Stimulated activated naive CD4-positive, alpha-beta T cell treated with Interleukin-2 at 50 U/mL for 16 hours (primary cell): ENCODE results near the gene CHD9.
"Not testable (repeated sequence)": the region's sequence is repeated elsewhere in the genome, so short reads cannot be mapped to it uniquely, and the experiment has no call there.

Experiments used
- DNase-seq: peaks from one replicate; lab custom pipeline; 2025; lab: John Stamatoyannopoulos, UW

The CHD9 gene

DNA sequence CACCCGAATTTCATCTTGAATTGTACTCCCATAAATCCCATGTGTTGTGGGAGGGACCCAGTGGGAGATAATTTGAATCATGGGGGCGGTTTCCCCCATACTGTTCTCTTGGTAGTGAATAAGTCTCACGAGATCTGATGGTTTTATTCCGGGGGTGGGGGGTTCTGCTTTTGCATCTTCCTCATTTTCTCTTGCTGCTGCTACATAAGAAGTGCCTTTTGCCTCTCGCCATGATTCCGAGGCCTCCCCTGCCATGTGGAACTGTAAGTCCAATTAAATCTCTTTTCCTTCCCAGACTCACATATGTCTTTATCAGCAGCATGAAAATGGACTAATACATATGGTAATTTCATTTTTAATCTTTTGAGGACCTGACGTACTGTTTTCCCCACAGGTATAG lies 20.7 kb downstream of the CHD9 start:
- not testable (repeated sequence) for DNase-seq

DNA sequence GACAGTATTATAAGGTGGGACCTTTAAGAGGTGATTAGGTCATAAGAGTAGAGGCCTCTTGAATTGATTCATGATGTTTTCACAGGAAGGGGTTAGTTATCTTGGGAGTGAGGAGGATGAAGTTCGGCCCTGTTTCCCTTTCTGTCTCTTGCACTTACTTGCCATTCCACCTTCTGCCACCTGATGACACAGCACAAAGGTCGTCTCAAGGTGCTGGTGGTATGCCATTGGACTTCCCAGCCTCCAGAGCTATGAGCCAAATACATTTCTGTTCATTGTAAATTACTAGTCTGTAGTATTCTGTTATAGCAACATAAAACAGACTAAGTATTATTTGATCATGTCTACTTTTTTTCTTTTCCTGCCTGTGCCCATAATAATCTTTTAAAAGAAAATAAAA lies 23.5 kb downstream of the CHD9 start:
- no peak for DNase-seq

DNA sequence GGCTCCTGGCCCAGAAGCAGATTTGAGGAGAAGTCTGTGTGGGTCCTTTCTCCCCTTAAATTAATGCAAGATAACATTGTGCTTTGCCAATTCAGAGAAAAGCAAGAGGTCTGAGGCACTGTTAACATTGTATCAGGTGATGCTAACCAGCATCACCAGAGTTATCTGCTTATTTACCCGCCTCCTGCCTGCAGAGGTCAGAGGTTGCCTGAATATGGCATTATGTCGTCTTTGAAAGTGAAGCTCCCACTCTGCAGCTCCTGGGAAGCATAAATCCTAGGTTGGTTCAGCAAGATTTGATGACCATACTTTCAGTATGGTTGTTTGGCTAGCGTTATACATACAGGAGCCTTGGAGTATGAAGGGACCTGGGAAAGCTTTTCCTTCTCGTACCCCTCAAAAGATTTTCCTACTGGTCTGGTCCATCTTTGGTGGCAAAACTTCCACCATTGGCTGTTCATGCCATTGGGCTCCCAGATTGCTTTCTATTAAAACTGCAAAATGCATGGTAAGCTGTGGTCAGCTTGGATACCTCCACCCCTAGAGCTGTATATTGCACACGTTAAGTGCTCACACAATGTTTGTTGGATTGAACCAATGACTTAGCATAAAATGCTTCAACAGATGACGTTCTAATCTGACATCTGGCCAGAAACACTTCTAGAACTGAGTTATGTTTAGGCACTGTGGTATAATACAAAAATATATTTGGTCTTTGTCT lies 24.1 kb downstream of the CHD9 start:
- no peak for DNase-seq

DNA sequence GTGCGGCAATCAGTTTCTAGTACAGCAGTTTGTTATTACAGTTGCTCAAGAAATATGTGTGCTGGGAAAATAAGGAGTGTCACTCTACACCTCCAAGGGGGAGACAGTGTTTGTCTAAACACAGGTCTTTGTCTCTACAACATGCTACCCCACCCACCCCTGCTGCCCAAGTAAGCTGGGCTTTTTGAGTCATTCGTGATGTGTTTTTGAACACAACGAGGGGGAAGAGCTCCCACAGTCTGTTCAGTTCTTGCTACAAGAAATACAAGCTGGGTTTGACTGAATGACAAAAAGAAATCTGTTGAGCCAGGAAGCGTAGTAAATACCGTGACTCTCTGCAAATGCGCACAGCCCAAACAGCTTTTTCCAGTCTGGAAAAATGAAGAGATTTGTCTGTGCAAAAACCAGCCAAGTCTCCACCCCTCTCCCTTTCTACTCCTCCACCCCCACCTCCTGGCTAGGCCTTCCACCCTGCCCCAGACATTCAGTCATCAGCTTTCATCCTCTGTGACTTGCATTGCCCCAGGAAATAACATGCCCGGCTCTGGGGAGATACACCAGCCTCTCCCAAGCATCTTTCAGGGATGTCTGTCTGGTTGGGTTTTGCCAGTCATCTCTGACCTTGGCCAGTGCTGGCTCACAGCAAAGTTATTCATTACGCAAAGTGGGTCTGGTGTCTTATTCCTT lies 25.7 kb downstream of the CHD9 start:
- no peak for DNase-seq

DNA sequence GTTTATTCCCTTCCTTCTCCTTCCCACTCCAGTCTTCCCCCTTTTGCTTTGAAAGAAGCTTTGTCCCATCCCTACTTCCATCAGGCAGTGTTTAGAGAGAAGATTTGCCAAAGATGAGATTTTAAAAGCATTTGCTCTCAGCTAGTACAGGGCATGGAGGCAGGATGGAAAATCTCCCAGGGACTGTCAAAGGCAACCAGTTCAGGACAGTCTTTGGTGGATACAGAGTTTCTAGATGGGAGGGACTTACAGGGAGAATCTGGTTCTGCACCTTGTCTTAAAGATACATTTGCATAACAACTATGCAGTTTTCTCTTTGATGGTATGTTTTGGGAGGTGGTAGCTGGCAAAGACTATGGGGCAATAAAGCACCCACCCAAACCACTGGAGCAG lies 26.2 kb downstream of the CHD9 start:
- DNase-seq: no peak

DNA sequence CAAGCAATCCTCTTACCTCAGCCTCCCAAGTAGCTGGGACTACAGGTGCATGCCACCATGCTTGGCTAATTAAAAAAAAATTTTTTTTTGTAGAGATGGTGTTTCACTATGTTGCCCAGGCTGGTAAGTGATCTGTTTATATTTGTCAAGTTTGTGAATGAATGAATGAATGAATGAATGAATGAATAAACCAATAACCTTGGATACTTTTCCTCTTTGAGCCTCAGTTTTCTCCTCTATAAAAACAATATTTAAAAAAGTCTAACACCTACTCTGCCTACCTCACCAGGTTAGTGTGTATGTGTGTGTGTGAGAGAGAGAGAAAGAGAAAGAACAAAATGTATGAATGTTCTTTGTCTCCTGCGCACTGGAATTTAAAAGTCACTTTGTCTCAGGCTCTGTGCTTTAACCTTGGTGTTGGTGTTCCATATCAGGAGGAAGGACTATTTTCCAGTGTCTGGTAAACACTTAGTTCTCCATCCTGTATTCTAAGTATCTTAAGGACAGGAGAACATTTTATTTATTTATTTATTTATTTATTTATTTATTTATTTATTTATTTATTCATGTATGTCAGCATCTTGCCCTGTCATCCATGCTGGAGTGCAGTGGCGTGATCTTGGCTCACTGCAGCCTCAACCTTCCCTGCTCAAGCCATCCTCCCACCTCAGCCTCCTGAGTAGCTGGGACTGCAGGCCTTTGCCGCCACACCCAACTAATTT lies 27.1 kb downstream of the CHD9 start:
- no peak for DNase-seq

DNA sequence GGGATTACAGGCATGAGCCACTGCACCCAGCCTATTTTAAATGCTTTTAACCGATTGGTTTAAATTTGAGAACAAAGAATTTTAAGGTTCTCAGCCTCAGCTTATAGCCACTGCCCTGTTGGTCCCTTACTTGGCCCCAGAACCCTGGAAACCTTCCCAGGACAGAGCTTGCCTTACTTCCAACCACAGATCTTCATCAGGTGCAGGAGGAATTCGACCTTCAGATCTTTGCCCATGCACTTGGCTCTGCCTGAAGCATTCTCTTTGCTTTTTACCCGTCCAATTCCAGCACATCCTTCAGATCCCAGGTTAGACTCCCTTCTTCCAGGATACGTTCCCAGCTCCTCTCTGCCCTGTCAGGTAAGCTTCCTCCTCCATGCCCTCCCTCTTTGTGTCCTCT lies 27.7 kb downstream of the CHD9 start:
- no peak for DNase-seq

DNA sequence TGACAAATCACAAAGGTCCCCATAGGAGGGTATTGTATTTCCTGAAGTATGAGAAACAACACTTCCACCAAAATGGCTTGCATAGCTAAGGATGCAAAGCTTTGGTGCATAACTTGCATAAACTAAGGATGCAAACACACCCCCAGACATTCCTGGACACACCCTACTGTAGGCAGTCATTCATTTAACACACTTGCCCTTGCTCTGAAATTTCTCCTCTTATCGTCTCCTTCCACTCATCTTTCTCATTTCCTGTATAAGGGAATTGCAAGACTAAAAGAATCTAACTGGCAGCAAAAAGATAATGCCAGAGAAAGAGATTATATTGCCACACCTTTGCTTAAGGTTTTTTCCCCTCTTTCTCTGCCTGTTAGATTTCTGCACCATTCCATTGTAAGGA lies 28.3 kb downstream of the CHD9 start:
- no peak for DNase-seq

DNA sequence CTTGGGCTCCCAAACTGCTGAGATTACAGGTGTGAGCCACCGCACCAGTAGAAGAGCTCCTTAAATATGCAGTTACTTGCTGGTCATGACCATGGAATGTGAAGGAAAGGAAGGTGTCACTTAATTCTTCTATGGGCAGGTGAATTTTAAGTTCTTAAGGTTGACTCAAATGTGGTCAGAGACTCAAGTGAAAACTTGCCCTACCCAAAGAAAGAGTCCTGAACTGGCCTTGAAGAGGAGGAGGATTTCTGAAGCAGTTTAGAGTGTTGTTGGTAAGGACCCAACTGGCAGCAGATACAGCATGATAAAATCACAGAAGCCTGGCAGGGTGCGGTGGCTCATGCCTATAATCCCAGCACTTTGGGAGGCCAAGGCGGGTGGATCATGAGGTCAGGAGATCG lies 29.4 kb downstream of the CHD9 start:
- no peak for DNase-seq

DNA sequence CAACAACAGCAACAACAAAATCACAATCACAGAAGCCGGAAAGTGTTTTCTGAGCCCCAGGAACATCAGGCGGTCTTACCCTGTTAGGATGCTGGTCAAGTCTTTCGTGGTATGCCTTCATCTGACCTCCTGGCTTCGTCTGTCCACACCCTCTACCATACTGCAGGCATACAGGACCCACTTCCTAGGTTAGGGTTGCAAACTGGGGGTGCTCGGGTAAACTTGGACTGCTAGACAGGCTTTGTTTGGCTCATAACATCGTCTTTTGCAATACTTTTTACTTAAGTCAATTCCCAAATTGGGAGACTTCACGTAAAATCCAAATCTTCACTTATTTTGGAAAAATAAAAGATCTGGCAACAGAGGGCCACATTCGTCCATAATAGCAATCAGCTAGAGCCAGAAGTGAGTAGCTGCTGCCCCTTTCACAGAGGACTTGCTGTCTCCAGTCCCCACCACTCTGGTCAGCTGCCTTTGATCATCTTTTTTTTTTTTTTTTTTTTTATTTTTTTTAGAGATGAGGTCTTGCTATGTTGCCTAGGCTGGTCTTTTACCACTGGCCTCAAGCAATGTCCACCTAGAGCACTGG lies 30.0 kb downstream of the CHD9 start:
- DNase-seq: no peak

DNA sequence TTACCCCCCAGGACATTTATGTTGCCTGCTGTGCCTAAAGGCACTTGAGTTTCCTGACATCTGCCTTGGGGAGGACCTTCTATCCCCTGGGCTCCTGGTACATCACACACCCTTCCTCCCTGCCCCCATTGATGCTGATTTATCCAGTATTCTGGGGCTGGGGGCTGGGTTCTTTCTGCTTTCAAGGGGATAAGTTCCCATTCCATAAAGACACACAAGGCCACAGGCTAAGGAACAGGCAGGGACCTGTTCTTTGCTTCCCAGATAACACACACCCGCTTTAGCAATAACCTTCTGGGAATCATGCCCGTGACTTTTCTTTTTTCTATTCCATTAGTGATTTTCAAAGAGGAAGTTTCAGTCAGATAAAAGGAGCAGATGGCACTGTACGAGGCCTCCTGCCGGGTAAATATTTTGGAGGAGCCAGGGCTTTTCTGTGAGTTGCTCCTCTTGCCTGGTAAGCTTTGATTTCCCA lies 30.6 kb downstream of the CHD9 start:
- DNase-seq: no peak

DNA sequence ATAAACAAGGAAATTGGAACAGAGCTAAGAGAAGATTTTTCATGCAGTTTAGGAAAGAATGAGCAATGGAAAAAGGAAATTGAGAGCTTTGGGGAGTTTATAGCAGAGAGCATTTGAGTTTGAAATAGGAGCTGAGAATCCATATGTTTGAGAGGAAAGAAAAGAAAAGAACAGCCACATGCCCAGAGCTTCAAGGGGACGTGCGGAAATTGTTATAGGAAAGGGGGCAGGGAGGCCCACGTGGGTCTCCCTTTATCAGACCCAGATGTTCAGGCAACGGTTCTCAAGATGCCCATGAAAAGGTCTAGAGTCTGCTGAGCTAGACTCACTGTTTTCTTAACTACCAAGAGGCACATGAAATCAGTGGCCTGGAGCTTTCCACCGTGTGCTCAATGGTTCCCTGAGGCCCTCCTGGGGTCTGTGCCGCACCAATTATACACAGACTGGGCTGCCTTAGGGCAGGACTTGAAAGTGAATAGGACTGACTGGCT lies 31.2 kb downstream of the CHD9 start:
- no peak for DNase-seq

DNA sequence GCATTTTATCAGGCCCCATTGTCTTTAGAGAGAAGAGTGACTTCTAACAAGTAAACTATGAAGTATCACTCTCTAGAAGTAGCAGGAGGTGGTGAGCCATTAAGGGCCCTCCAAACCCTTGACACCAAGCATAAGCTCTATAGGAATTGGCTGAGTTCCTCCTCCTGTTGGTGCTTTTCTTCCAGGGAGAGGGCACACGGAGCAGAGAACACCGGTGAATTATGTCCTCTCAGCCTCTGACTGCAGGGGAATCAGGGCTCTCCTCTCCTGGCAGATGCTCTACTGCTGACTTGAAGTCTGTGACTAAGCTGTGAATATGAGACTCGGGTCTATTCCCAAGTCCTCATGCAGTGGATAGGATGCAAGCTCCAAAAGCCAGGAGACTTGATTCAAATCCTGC lies 32.3 kb downstream of the CHD9 start:
- DNase-seq: no peak

DNA sequence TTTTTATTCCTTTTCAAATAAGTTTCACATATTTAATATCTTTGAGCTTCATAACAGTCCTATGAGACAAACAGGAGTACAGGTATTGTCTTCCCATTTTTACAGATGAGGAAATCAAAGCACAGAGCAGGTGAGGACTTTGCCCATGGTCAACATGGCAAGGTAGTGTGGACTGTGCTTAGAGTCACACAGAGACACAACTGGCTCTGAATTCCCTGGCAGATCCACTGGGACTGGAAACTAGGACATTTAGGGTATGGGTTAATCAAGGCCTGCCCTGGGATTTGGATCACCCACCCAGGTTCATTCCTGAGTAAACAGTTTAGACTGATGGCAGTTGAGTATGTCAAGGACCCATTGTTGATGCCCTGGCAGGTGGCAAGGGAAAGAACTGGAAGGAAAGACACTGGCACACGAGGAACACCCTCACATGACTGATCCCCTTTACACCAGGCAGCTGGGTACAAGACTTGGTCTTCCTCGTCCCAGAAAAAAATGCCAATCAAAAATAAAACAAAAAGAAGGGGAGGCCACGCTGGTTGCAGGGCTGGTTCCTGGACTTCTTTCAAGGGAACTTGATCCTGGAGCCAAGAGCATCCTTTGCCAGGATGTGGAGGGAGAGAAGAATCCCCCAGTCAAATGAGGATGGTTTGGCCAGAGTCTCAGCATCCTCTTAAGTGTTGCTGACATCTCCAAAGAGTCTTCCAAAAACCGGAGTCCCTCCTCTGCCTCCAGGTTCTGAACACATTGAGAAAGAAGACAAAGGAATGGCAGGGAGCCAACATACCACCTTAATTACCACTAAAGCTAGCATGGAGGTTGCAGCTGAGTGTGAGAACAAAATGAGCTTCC lies 34.9 kb downstream of the CHD9 start:
- no peak for DNase-seq

DNA sequence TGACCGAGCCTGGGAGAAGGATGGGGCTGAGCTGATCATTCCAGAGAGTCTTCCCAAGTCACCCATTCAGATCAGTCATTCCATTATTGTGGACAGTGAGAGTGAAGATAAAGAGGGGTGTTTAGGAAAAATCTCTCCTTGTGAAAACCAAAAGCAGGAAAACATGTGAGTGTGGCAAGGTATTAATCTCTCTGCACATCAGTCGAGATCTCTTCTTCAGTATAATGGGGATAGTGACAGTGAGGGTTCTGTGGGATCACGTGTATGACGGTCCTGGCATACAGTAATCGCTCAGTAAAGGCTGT lies 35.4 kb downstream of the CHD9 start:
- DNase-seq: no peak

DNA sequence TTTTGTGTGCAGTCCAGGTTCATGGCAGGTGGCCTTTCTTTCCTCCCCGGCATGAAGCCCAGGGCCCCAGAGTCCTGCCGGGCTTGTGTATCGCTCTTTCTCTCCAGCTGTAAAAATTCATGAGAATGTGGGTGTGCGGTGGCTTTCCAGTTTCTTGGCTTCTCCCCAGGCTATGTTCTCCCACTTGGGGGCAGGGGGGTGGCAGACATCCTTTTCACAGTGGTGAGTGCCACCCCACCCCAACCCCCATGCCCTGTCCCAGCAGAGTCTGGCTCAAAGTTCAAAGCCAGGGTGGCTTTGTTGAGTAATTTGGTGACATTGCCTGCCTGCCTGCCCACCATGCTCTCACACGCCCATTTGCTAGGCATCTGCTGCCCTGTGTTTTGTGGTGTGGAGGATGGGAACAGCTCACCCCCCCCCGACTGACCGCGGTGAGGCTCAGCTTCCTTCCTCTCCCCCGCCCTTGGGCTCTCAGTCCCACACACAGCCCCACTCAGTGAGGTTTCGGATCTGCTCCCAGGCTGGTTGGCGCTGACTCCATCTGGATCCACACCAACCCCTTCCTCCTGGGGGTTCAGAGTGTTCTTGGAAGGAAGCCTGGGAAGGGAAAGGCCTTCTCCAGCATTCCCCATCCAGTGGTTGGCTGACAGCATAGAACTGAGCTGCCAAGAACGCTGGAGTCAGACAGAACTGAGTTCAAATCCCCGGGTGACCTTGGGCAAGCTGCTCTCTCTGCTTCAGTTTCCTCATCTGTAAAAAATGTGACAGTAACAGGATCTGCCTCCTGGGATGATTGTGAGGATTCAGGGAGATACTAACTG lies 36.0 kb downstream of the CHD9 start:
- DNase-seq: no peak

DNA sequence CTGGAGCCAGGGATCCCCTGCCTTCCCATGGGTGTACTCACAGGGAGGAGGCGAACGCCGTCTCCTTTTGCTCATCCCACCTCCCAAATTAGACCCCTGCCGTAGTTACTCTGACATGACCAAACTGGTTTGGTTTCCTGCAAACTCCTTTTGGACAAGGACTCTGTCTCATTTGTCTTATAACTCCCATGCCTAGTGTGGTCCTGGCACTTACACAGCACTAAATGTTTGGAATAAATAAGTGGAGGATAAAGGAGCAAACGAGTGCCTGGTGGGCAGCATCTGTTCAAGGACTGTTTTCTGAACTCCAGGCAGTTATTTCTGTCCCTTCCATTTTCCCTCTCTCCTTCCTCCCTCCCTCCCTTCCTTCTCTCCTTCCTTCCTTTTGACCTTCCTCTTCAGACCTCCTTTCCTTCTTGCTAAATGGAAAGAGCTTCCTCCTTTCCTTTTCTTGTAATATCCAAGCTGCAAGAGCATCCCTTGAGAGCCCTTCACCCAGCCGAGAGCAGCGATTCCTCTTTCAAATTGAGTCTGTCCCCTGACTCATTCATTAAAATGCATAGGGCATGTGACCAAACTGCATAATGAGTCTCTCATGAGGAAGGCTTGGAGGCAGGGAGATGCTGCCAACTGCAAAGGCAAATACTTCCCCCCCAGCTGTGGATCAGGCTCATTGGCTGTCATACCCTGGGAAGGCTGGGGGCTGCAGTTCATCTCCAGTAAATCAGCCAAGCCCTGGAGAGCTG lies 36.8 kb downstream of the CHD9 start:
- DNase-seq: no peak

DNA sequence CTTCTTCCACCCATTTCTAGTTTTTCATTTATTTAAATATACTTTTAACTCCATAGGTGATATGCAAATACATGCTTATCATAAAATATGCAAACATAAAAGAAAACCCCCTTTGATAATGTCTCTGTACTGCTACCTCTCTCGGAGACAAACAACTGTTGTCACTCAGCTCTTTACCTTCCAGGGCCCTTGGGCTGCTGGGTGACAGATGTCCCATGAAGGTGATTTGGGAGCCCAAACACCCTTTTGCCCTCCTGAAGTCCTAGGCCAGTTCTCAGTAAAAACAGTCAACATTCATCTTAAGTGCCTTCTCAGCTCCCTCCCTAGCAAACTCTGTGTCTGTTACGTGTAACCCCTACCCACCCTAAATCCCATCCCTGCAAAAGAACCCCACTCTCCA lies 37.5 kb downstream of the CHD9 start:
- DNase-seq: no peak

DNA sequence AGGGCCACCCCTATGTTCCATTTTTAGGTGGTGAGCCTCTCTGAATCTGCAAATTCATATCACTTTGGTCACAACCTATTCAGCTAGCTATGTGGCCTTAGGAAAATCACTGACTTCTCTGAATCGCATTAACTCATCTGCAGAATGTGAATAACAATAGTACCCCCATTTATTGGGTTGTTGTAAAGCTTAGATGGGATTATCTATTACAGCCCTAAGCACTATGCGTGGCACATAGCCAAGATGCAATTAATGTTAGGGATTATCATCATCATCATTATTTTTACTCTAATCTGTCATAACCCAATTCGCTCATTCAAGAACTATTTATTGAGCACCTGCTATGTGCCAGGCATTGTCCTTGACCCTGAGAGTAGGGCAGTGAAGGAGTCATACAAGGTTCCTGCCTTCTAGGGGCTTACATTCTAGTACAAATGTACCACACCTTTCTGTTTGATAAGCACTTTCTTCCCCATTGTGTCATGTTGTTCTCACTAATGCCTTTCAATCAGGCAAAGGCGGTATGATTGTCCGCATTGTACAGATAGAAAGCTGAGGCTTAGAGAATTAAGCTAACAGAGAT lies 38.5 kb downstream of the CHD9 start:
- no peak for DNase-seq
